GM10266 (cell line): ENCODE data around the gene EML4.

ENCODE experiments used
- DNase-seq: peaks from one replicate; pipeline ENCODE4 v3.0.0; 2012; ENCODE audit errors: extremely low spot score
- TF ChIP-seq, protein P1 (sequence below): IDR thresholded peaks from 2 replicates; pipeline ENCODE4 v1.5.1; 2012; ENCODE audit warnings: mild to moderate bottlenecking, low read depth; ENCODE audit not compliant: control insufficient read depth, insufficient read depth; ENCODE audit errors: missing control alignments

EML4 gene

GRCh38 chr2:42163444-42164045 lies 5.6 kb upstream of the EML4 start:
- TF ChIP-seq, protein P1, sequence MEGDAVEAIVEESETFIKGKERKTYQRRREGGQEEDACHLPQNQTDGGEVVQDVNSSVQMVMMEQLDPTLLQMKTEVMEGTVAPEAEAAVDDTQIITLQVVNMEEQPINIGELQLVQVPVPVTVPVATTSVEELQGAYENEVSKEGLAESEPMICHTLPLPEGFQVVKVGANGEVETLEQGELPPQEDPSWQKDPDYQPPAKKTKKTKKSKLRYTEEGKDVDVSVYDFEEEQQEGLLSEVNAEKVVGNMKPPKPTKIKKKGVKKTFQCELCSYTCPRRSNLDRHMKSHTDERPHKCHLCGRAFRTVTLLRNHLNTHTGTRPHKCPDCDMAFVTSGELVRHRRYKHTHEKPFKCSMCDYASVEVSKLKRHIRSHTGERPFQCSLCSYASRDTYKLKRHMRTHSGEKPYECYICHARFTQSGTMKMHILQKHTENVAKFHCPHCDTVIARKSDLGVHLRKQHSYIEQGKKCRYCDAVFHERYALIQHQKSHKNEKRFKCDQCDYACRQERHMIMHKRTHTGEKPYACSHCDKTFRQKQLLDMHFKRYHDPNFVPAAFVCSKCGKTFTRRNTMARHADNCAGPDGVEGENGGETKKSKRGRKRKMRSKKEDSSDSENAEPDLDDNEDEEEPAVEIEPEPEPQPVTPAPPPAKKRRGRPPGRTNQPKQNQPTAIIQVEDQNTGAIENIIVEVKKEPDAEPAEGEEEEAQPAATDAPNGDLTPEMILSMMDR: no peak
- DNase-seq: no peak

GRCh38 chr2:42164046-42164445 lies 5.1 kb upstream of the EML4 start:
- DNase-seq: no peak
- TF ChIP-seq, protein P1: no peak

DNA sequence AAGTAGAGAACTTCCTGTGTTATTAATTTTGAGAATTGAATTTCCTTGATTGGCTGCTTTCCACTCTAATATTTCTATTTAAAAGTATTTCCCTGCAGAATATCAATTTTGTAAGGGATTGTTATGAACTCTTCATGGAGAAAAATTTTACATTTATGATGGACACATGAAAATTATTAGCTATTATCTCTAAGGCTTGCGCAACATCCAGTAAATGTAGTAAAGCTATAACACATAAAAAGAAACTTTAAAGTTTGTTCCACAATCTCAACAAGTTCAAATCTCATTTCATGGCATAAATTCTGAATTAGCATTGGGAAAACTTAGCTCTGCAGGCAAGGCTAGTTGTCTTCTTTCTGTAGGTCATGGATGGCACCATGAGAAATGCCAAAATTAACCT lies 4.2 kb upstream of the EML4 start:
- DNase-seq: no peak
- TF ChIP-seq, protein P1: no peak

GRCh38 chr2:42167458-42167857 lies 1.7 kb upstream of the EML4 start:
- TF ChIP-seq, protein P1: no peak
- DNase-seq: no peak

GRCh38 chr2:42168459-42169099 lies 574 bp upstream of the EML4 start:
- TF ChIP-seq, protein P1: no peak

DNA sequence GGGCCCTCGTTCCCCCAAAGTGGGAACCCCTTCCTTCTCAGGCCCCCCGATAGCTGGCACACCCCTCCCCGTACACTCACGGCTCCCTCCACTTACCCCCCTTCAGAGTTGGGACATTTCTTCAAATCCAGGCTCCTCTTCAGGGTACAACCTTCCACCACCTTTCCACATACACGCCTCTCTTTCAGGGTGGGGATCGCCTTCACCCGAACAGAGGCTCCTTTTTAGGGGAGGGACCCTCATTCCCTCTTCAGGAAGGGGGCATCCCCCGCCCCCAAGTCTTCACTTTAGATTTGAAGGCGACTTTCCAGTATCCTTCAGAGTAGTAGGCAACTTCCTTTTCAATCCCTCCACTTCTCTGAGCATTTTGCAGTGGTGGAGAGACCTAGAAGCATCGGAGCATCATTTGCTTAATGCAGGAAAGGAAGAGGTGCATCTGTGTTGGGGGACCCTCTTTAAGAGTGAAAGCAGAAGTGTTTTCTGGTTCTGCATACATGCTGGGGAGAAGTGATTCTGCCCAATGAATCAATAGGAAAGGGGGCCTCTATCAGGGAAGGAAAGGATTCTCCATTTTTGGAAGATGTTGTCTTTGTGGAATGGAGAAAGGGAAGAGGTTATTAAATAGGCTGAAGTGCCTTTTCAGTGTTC lies 845 bp downstream of the EML4 start:
- peak; percentile 45 for DNase-seq
- TF ChIP-seq, protein P1: no peak

More at GRCh38 chr2:42168459-42169099, 574 bp upstream of the EML4 start:
- no peak for DNase-seq
